Ramos (cell line): ENCODE results near the gene FGF1.

Experiments
- in situ Hi-C: fragments of 300-500 bp; cut with MboI; formaldehyde crosslinking; loops from one replicate; pipeline ENCODE4 v1.14.3; 2022; ENCODE audit warnings: low sequenced_read_pairs; ENCODE audit not compliant: unreplicated experiment

FGF1 gene

DNA sequence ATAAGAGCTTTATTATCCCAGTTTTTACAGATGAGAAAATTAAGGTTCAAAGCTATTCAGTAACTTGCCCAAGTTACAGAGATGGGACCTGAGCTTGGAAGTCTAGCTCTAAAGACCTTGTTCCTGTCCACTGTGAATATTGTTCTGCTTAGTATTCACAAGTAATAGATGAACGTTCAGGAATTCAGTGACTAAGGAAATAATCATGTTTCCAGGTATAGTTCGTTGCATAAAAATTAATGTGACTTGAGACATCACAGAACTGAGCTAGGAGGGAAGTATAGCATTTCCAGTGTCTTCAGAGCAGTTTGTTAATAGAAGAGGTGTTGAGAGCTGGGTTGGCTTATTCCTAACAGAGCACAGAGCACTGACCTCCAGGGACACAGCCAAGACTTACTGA, 136.1 kb downstream of the FGF1 start:
- in situ Hi-C loops, result no loop called here

DNA sequence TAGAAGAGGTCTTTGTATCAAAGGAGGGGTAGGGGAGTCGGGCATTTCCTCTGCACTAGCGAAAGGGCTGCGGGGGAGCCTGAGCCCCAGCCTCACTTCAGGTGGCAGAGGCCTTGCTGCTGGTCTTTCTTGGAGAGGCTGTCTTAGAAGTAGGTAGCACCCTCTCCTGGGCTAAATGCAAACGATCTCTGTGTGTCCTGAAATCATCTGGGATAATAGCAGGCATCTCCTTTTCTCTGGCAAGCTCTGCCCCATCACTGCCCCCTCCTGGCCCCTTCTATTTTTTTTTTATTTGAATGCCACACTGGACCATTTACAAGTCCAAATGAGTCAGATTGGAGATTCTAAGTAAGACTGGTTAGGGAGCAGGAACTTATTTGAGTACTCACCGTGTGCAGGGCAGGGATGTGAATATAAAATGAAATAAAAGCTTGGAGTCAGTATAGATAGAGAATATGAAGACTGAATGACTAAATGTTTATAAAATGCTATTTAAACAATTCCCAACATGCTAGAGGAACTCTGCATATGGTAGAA, 137.1 kb downstream of the FGF1 start:
- in situ Hi-C loops, result no loop called here

DNA sequence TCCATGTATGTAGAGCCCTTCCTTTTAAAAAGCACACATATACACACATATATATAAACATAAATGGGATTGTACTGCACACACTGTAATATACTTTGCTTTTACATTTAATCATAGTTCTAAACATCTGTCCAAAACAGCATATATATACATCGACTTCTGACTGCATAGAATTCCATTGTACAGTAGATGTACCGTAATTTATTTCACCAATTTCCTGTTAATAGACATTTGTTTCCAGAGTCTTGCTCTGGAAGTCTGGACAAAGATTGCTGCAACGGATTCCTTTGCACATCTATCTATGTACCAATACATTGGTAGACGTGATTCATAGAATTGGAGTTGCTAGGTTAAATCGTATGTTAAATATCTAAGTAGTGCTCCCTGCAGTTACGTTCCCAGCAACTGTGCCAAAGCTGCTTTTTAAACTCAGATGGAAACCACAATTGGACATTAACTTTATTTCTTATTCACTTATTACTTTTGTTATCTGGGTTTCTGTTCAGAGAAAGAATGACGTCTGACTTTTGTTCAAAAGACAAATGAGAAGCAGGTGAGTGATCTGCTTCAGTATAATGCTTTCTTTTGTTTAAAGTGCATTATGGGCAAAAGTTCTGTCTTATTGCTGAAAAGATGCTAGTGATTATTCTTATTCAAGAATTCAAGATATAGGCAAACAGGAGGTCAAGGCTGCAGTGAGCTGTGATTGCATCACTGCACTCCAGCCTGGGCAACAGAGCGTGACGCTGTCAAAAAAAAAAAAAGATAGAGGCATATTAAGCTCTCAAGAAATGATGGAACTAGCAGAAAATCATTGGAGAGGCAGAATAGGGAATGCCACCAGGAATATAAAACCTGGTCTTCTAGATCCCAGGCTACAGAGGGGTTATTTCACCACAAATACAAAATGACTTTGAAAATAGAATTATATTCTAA, 138.2 kb downstream of the FGF1 start:
- in situ Hi-C loops, result no loop called here

DNA sequence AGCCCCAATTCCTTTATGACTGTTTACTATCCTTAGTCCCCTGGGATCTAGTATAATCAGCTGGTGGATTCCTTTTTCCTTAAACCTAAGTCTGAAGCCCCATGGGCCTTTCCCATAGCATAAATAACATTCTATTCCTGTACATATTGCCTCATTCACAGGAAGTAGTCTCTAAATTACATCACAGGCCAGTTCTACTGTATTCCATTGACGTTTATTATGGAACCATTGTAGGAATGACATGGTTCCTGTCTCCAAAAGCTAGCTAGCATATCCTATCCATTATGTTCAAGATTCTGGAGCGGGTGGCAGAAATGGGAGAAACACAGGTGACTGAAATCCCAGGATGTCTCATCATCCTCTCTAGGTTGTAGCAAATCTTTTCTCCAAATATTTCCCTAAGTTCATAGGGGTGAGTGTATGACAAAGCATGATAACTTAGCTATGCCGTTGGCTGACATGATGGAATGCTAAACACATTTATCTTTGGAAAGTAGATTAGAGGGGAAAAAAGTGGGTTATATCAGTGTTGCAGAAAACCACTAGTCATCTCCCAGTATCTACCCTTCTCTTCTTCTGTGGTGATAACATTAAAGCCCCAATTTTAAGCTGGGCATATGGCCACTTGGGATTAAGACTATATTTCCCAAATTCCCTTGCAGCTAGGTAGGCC, 140.1 kb downstream of the FGF1 start:
- in situ Hi-C loops, result no loop called here

DNA sequence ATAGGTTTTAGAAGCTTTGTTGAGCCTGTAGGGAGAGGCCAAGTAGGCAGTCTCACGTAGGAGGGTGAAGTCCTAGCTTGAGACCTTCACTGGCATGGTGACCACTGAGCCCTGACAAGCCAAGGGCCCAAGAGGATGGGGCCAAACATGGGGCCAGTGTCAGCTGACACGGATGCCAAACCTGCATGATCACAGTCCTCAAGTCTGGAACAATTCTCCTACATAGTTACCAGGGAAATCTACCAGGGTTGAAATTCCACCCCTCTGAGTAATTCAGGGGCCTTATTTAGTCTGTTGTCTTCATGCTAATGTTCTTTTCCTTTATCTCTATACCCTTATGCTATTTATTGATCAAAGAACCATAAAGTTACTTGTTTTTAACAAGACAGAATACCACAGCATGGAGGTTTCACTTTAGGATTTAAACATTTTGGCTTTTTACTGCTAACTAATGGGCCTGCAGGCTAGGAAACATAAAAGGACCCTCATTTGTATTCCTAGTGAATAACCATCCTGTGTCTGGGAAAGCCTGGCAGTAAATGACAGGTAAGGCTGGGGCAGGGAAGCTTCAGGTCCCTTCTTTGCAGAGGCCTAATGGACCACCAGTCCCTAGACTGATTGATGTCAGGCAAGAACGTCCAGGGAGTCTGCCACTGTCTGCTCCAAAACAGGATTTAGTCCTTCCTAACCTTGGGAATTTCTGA, 140.8 kb downstream of the FGF1 start:
- in situ Hi-C loops, result no loop called here

DNA sequence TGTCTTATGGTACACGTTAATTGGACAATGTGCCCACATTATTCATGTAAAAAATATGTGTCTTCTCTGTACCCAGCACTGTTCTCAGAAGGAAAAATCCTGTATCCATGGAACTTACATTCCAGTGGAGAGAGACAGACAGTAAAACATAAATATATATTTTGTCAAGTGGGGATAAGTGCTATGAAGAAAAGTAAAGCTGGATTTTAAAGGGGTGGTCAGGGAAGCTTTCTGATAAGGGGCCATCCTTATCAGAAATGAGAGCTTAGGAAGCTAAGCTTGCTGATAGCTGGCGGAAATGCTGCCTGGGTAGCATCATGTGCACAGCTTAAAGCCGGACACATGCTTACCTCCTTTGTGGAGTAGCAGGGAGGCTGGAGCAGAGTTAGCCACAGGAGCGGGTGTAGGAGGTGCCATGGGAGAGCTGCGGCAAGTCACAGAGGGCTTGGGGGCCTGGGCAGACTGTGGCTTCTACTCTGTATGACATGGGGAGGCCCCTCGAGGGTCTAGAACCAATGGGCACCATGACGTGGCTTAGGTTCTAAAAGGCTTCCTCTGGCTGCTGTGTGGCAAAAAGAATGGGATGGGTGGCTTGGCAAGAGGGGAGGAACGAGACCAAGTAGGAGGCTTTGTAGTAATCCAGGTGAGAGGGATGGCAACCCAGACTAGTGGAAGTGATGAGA, 141.7 kb downstream of the FGF1 start:
- in situ Hi-C loops, result no loop called here

DNA sequence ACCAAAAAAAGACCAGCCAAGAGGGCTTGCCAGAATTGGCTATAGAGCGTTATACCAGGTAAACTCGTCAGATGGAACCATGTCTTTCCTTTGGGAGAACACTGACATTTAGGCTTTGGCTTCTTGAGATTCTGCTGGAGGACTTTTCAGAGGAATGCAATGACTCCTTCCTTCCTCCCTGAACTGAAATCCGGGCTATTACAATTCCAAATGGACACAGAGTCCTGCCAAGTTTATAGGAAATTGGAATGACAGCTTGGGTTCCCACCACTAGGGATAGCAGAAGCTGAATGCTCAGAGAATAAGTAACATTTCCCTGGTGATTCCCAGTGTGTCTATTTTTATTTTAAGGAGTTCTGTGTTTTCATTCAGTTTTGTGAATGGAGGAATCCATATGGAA, 143.0 kb downstream of the FGF1 start:
- in situ Hi-C loops, result no loop called here
